ES-I3 (cell line): Measurements from ENCODE around the gene APEH.

Source experiments
- H3K36me3 ChIP-seq: 2 replicates; pipeline ENCODE4 v1.6.1; 2013; ENCODE audit warnings: mild to moderate bottlenecking, low read length, control low read depth, moderate library complexity; ENCODE audit not compliant: insufficient read depth
- H3K4me1 ChIP-seq: 2 replicates; pipeline ENCODE4 v1.6.1; 2013; ENCODE audit warnings: mild to moderate bottlenecking, control low read depth, low read length; ENCODE audit not compliant: insufficient read depth
- H3K9ac ChIP-seq: 2 replicates; pipeline ENCODE4 v1.6.1; 2013; ENCODE audit warnings: low read depth, mild to moderate bottlenecking, low read length, moderate library complexity
- H3K9me3 ChIP-seq: 2 replicates; pipeline ENCODE4 v1.6.1; 2013; ENCODE audit warnings: mild to moderate bottlenecking, low read length, moderate library complexity; ENCODE audit not compliant: control insufficient read depth, insufficient read depth

APEH gene

GRCh38 chr3:49721896-49722781, 48.0 kb downstream of the APEH start:
- H3K36me3 ChIP-seq: no peaks in the 10 kb centered on the region; the same call in 1 of the 2 replicates
- no peak overlapping the region; the same call in 1 of the 2 replicates for H3K9ac ChIP-seq
- no peaks in the 10 kb centered on the region for H3K9me3 ChIP-seq
- H3K4me1 ChIP-seq: no peaks in the 10 kb centered on the region; the same call in 1 of the 2 replicates

GRCh38 chr3:49722896-49723295, 48.7 kb downstream of the APEH start:
- Histone ChIP-seq H3K36me3 (peaks cover 5% of the 10 kb centered on the region; the same call in 1 of the 2 replicates), H3K4me1 (no peaks in the 10 kb centered on the region; the same call in 1 of the 2 replicates), H3K9ac (peak overlapping the region; percentile 96; the same call in 1 of the 2 replicates)

GRCh38 chr3:49723296-49723627, 49.1 kb downstream of the APEH start:
- Histone ChIP-seq H3K9ac (peak overlapping the region; percentile 96), H3K4me1 (no peaks in the 10 kb centered on the region; the same call in 1 of the 2 replicates), H3K9me3 (no peaks in the 10 kb centered on the region), H3K36me3 (peaks cover 5% of the 10 kb centered on the region; the same call in 1 of the 2 replicates)

More at GRCh38 chr3:49722896-49723295, 48.7 kb downstream of the APEH start:
- no peaks in the 10 kb centered on the region for H3K9me3 ChIP-seq

- no peaks in the 10 kb centered on the region for H3K9me3 ChIP-seq
- no peaks in the 10 kb centered on the region; the same call in 1 of the 2 replicates for H3K4me1 ChIP-seq
- peaks cover 5% of the 10 kb centered on the region; the same call in 1 of the 2 replicates for H3K36me3 ChIP-seq
- H3K9ac ChIP-seq: peak within 1 kb of the TSS; percentile 96
These were observed 49.7 kb downstream of the APEH start, which contains the start of gene GMPPB for GRCh38 chr3:49723628-49724551. Gene GMPPB, minus strand, starts transcription at chr3:49723951. Its CDS starts 225 bp downstream, at chr3:49723726.

- Histone ChIP-seq H3K9me3 (no peaks in the 10 kb centered on the region), H3K4me1 (no peaks in the 10 kb centered on the region; the same call in 1 of the 2 replicates), H3K36me3 (peaks cover 5% of the 10 kb centered on the region; the same call in 1 of the 2 replicates), H3K9ac (peak overlapping the region; percentile 82)
These were observed 50.4 kb downstream of the APEH start for GRCh38 chr3:49724586-49724985.

GRCh38 chr3:49725906-49726681, 51.9 kb downstream of the APEH start:
- Histone ChIP-seq H3K36me3 (peaks cover 5% of the 10 kb centered on the region; the same call in 1 of the 2 replicates), H3K4me1 (no peaks in the 10 kb centered on the region; the same call in 1 of the 2 replicates), H3K9me3 (no peaks in the 10 kb centered on the region), H3K9ac (no peak overlapping the region)

- no peak overlapping the region for H3K9ac ChIP-seq
- H3K36me3 ChIP-seq: peaks cover 12% of the 10 kb centered on the region
- no peaks in the 10 kb centered on the region for H3K9me3 ChIP-seq
- no peaks in the 10 kb centered on the region; the same call in 1 of the 2 replicates for H3K4me1 ChIP-seq
These were observed 53.2 kb downstream of the APEH start for GRCh38 chr3:49727154-49727923.

GRCh38 chr3:49727924-49728361, 53.8 kb downstream of the APEH start:
- Histone ChIP-seq H3K4me1 (no peaks in the 10 kb centered on the region; the same call in 1 of the 2 replicates), H3K36me3 (peaks cover 16% of the 10 kb centered on the region), H3K9me3 (no peaks in the 10 kb centered on the region), H3K9ac (no peak overlapping the region)

GRCh38 chr3:49729966-49730609, 55.9 kb downstream of the APEH start:
- H3K36me3 ChIP-seq: peaks cover 22% of the 10 kb centered on the region
- H3K9ac ChIP-seq: no peak overlapping the region
- H3K4me1 ChIP-seq: no peaks in the 10 kb centered on the region
- H3K9me3 ChIP-seq: no peaks in the 10 kb centered on the region

- Histone ChIP-seq H3K4me1 (no peaks in the 10 kb centered on the region), H3K9me3 (no peaks in the 10 kb centered on the region), H3K36me3 (peaks cover 30% of the 10 kb centered on the region), H3K9ac (no peak overlapping the region)
These were observed 58.4 kb downstream of the APEH start for GRCh38 chr3:49732597-49732996.

GRCh38 chr3:49733551-49733950, 59.4 kb downstream of the APEH start:
- no peak overlapping the region for H3K9ac ChIP-seq
- peaks cover 30% of the 10 kb centered on the region for H3K36me3 ChIP-seq
- H3K4me1 ChIP-seq: no peaks in the 10 kb centered on the region
- H3K9me3 ChIP-seq: no peaks in the 10 kb centered on the region
